CD14-positive monocyte (primary cell): ENCODE results near the gene TAS1R3. TPM values are rescaled to one million over a fixed set of nuclear protein-coding genes. Genes with fewer than 3 reads are reported as not detected.

Experiments
- DNase-seq, 3 donors: peaks; one replicate each; pipeline ENCODE4 v3.0.0-alpha.2; 2011 to 2022
- H2AFZ ChIP-seq: 2 replicates; pipeline ENCODE4 v1.6.0; 2012; ENCODE audit warnings: mild to moderate bottlenecking, low read depth, low read length, inconsistent platforms; ENCODE audit not compliant: insufficient read depth, poor library complexity, severe bottlenecking
- H3K27ac ChIP-seq, 2 donors: 1 replicate in 1 of 2; 2 replicates in 1 of 2; pipeline ENCODE4 v1.5.1; 2012 to 2013; ENCODE audit warnings: low read length in 2 of 2, control low read depth in 1 of 2, inconsistent platforms in 1 of 2, low read depth in 1 of 2, mild to moderate bottlenecking in 1 of 2
- H3K27me3 ChIP-seq, 2 donors: one replicate each; pipeline versions ENCODE4 v1.6.0 to v1.6.1; 2011 to 2013; ENCODE audit warnings: low read length in 2 of 2; ENCODE audit not compliant: control insufficient read depth in 2 of 2, insufficient read depth in 2 of 2
- H3K36me3 ChIP-seq, 2 donors: replicated peaks in 1 of 2; 1 replicate in 1 of 2; 2 replicates in 1 of 2; pipeline versions ENCODE4 v1.5.1 to v1.6.1; 2012 to 2013; ENCODE audit warnings: low read length in 2 of 2, control low read depth in 1 of 2, inconsistent platforms in 1 of 2, mild to moderate bottlenecking in 1 of 2; ENCODE audit not compliant: insufficient read depth in 2 of 2, control insufficient read depth in 1 of 2
- H3K4me1 ChIP-seq, 2 donors: 1 replicate in 1 of 2; 2 replicates in 1 of 2; pipeline versions ENCODE4 v1.5.1 to v1.6.1; 2012 to 2013; ENCODE audit warnings: low read length in 2 of 2, control low read depth in 1 of 2, inconsistent platforms in 1 of 2, mild to moderate bottlenecking in 1 of 2, moderate library complexity in 1 of 2; ENCODE audit not compliant: insufficient read depth in 2 of 2, control insufficient read depth in 1 of 2
- H3K4me2 ChIP-seq: replicated peaks from 2 replicates; pipeline ENCODE3; 2012; ENCODE audit warnings: low read length, moderate library complexity, mild to moderate bottlenecking; ENCODE audit not compliant: poor library complexity, severe bottlenecking; ENCODE audit errors: extremely low read depth
- H3K4me3 ChIP-seq, 3 experiments: fragments of 200-600 bp in 1 of 3; sonication (generic) in 1 of 3; replicated peaks in 1 of 3; 1 replicate in 2 of 3; 2 replicates in 1 of 3; pipeline ENCODE4 v1.5.1; 2011 to 2013; ENCODE audit warnings: low read length in 3 of 3, mild to moderate bottlenecking in 3 of 3, control low read depth in 2 of 3, low read depth in 2 of 3, inconsistent platforms in 1 of 3, moderate library complexity in 1 of 3
- H3K79me2 ChIP-seq: 2 replicates; pipeline ENCODE4 v1.6.0; 2012; ENCODE audit warnings: mild to moderate bottlenecking, control low read depth, inconsistent platforms, low read length, moderate library complexity; ENCODE audit not compliant: insufficient read depth
- H3K9ac ChIP-seq: 2 replicates; pipeline ENCODE4 v1.6.0; 2017; ENCODE audit warnings: low read length, mild to moderate bottlenecking; ENCODE audit not compliant: insufficient read depth, poor library complexity, severe bottlenecking
- H3K9me3 ChIP-seq, 2 donors: replicated peaks in 1 of 2; 1 replicate in 1 of 2; 2 replicates in 1 of 2; pipeline versions ENCODE4 v1.5.1 to v1.6.1; 2012 to 2013; ENCODE audit warnings: low read length in 2 of 2, control low read depth in 1 of 2; ENCODE audit not compliant: control insufficient read depth in 1 of 2, insufficient read depth in 1 of 2
- H4K20me1 ChIP-seq: 2 replicates; pipeline ENCODE4 v1.6.0; 2012; ENCODE audit warnings: mild to moderate bottlenecking, low read length, control low read depth, moderate library complexity; ENCODE audit not compliant: insufficient read depth
- H3K27ac Mint-ChIP-seq, 7 donors: one replicate each; pipeline ENCODE4 v1.8.0; 2020; ENCODE audit warnings: mild to moderate bottlenecking in 7 of 7, mixed read lengths in 7 of 7, moderate library complexity in 6 of 7, inconsistent platforms in 2 of 7
- H3K27me3 Mint-ChIP-seq, 3 donors: one replicate each; pipeline ENCODE4 v1.8.0; 2021 to 2022; ENCODE audit warnings: low read depth in 3 of 3, mild to moderate bottlenecking in 3 of 3, mixed read lengths in 3 of 3, moderate library complexity in 3 of 3, inconsistent platforms in 1 of 3
- H3K36me3 Mint-ChIP-seq, 2 donors: one replicate each; pipeline ENCODE4 v1.8.0; 2020; ENCODE audit warnings: mixed read lengths in 2 of 2, inconsistent platforms in 1 of 2, mild to moderate bottlenecking in 1 of 2
- H3K4me1 Mint-ChIP-seq: one replicate; pipeline ENCODE4 v1.8.0; 2020; ENCODE audit warnings: mild to moderate bottlenecking, mixed read lengths
- H3K4me3 Mint-ChIP-seq, 2 donors: one replicate each; pipeline ENCODE4 v1.8.0; 2020; ENCODE audit warnings: mild to moderate bottlenecking in 2 of 2, mixed read lengths in 2 of 2, moderate library complexity in 1 of 2
- H3K9me3 Mint-ChIP-seq, 7 donors: one replicate each; pipeline ENCODE4 v1.8.0; 2020 to 2022; ENCODE audit warnings: mixed read lengths in 7 of 7, mild to moderate bottlenecking in 6 of 7, moderate library complexity in 6 of 7, inconsistent platforms in 2 of 7
- WGBS: methylation state at CpG from one replicate; pipeline ENCODE4 v1.1.5; 2013; ENCODE audit warnings: missing lambda C conversion rate; ENCODE audit not compliant: insufficient coverage; 5-methylcytosine and 5-hydroxymethylcytosine counted together
- intact Hi-C, 2 donors: fragments of 100-400 bp; cut with micrococcal nuclease; formaldehyde crosslinking; loops; one replicate each; pipeline versions ENCODE4 v1.15.0 to v1.15.1; 2023
- polyA plus RNA-seq, 3 donors: library from polyadenylated mRNA; depleted of rRNA in 1 of 3; unstranded in 2 of 3; stranded (reverse) in 1 of 3; fragments of 300-500 nt in 2 of 3; fragments of >200 nt in 1 of 3; fragmentation: Illumina TruSeq in 2 of 3; gene quantifications; 1 replicate in 2 of 3; 2 replicates in 1 of 3; pipeline ENCODE4 v1.2.3, GENCODE V29; 2012 to 2021
- small RNA-seq: library from RNA; depleted of rRNA; stranded (forward); fragments of <200 nt; gene quantifications from one replicate; pipeline ENCODE3, GENCODE V24; 2012; ENCODE audit warnings: low read depth; ENCODE audit not compliant: insufficient read length
- TF ChIP-seq, protein P1 (sequence below): fragments of 200-600 bp; IDR thresholded peaks from one replicate; pipeline ENCODE4 v1.8.0; 2022; ENCODE audit warnings: antibody characterized with exemption, mild to moderate bottlenecking

TAS1R3 gene
- polyA plus RNA-seq, 3 donors = 0.45 TPM; not detected in 2

DNA sequence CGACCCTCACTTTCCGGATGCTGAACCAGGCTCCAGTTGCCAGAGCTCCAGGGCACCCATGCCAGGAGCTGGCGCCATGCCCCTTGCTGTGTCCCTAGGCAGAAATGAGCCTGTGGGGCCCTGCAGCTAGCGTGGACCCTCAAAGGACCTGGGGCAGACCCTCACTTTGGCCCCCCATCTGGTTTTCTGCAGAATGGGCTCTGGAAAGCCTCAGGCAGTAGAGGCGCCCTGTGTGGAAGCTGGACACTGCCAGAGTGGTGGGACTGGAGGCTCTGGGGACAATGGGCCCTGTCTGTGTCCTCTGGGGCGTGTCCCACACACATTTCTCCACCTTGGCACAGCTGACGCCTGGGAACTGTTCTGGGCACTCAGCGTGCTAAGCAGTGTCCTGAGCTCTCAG, 50.2 kb downstream of the TAS1R3 start:
- Histone ChIP-seq H3K9me3 (no peaks in the 10 kb centered on the region), H3K9ac (no peak overlapping the region), H3K4me2 (no peak overlapping the region), H4K20me1 (peaks cover 11% of the 10 kb centered on the region), H3K4me1 (no peaks in the 10 kb centered on the region), H3K36me3 (peaks cover 11 to 22% of the 10 kb centered on the region in 2 donors), H3K27ac (no peak overlapping the region), H3K4me3 (no peak overlapping the region), H2AFZ (no peak overlapping the region), H3K79me2 (peaks cover 6% of the 10 kb centered on the region), H3K27me3 (no peaks in the 10 kb centered on the region)
- TF ChIP-seq, protein P1, sequence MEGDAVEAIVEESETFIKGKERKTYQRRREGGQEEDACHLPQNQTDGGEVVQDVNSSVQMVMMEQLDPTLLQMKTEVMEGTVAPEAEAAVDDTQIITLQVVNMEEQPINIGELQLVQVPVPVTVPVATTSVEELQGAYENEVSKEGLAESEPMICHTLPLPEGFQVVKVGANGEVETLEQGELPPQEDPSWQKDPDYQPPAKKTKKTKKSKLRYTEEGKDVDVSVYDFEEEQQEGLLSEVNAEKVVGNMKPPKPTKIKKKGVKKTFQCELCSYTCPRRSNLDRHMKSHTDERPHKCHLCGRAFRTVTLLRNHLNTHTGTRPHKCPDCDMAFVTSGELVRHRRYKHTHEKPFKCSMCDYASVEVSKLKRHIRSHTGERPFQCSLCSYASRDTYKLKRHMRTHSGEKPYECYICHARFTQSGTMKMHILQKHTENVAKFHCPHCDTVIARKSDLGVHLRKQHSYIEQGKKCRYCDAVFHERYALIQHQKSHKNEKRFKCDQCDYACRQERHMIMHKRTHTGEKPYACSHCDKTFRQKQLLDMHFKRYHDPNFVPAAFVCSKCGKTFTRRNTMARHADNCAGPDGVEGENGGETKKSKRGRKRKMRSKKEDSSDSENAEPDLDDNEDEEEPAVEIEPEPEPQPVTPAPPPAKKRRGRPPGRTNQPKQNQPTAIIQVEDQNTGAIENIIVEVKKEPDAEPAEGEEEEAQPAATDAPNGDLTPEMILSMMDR = no peak
- intact Hi-C loops = no loop called here
- Mint-ChIP-seq H3K27me3 (peaks cover 0 to 2% (median 0%) of the 10 kb centered on the region in 3 donors), H3K27ac (no peak overlapping the region), H3K9me3 (no peaks in the 10 kb centered on the region), H3K4me1 (no peaks in the 10 kb centered on the region), H3K4me3 (no peak overlapping the region), H3K36me3 (peaks cover 13 to 19% of the 10 kb centered on the region in 2 donors)
- WGBS = 86% methylated on average over 8 of the region's 8 CpGs
- DNase-seq = no peak

Small RNA genes lying within 50 kb of the gene (small RNA-seq; reads per million reads assigned to genes)
- not detected for gene MIR6726

Other genes starting within 250 kb of the TAS1R3 start
- gene C1orf159, start 215.2 kb upstream of the TAS1R3 start, polyA plus RNA-seq = 10 to 100 TPM in 1 of 3 donors, 1 to 10 TPM in 2; 3.0 to 18.8 (median 3.3) TPM
- gene TTLL10, start 157.4 kb upstream of the TAS1R3 start, polyA plus RNA-seq = under 1 TPM in 1 of 3 donors, not detected in 2; 0.06 TPM
- gene TNFRSF18, start 124.7 kb upstream of the TAS1R3 start, polyA plus RNA-seq = not detected
- under 1 TPM in 1 of 3 donors, not detected in 2; 0.05 TPM for gene TNFRSF4, start 117.1 kb upstream of the TAS1R3 start, polyA plus RNA-seq
- gene SDF4, start 99.3 kb upstream of the TAS1R3 start, polyA plus RNA-seq = 10 to 100 TPM; 81.7 to 98.9 (median 89.0) TPM
- 1 to 10 TPM; 1.9 to 8.8 (median 7.2) TPM for gene B3GALT6, start 99.0 kb upstream of the TAS1R3 start, polyA plus RNA-seq
- gene C1QTNF12, start 84.6 kb upstream of the TAS1R3 start, polyA plus RNA-seq = 1 to 10 TPM in 1 of 3 donors, not detected in 2; 1.1 TPM
- gene UBE2J2, start 57.4 kb upstream of the TAS1R3 start, polyA plus RNA-seq = 10 to 100 TPM; 36.5 to 83.2 (median 72.1) TPM
- gene SCNN1D, start 50.8 kb upstream of the TAS1R3 start, polyA plus RNA-seq = 1 to 10 TPM in 1 of 3 donors, not detected in 2; 6.0 TPM
- 100 to 1,000 TPM in 1 of 3 donors, 1 to 10 TPM in 2; 3.5 to 132 (median 4.0) TPM for gene ACAP3, start 23.4 kb upstream of the TAS1R3 start, polyA plus RNA-seq
- gene PUSL1, start 22.7 kb upstream of the TAS1R3 start, polyA plus RNA-seq = 10 to 100 TPM; 13.8 to 27.4 (median 14.8) TPM
- 100 to 1,000 TPM in 1 of 3 donors, 10 to 100 TPM in 2; 46.2 to 154 (median 49.6) TPM for gene INTS11, start 6.6 kb upstream of the TAS1R3 start, polyA plus RNA-seq
- gene CPTP, start 6.5 kb upstream of the TAS1R3 start, polyA plus RNA-seq = 1 to 10 TPM; 6.4 to 7.7 (median 7.4) TPM
- gene DVL1, start 18.1 kb downstream of the TAS1R3 start, polyA plus RNA-seq = 10 to 100 TPM in 1 of 3 donors, under 1 TPM in 2; 0.41 to 29.8 (median 0.55) TPM
- gene MXRA8, start 27.3 kb downstream of the TAS1R3 start, polyA plus RNA-seq = not detected
- 100 to 1,000 TPM in 2 of 3 donors, 10 to 100 TPM in 1; 59.1 to 160 (median 134) TPM for gene AURKAIP1, start 43.9 kb downstream of the TAS1R3 start, polyA plus RNA-seq
- 100 to 1,000 TPM in 1 of 3 donors, 10 to 100 TPM in 1, 1 to 10 TPM in 1; 8.6 to 178 (median 10.4) TPM for gene CCNL2, start 68.1 kb downstream of the TAS1R3 start, polyA plus RNA-seq
- 100 to 1,000 TPM in 2 of 3 donors, 10 to 100 TPM in 1; 84.3 to 186 (median 156) TPM for gene MRPL20, start 76.0 kb downstream of the TAS1R3 start, polyA plus RNA-seq
- gene ANKRD65, start 90.0 kb downstream of the TAS1R3 start, polyA plus RNA-seq = under 1 TPM in 1 of 3 donors, not detected in 2; 0.04 TPM
- not detected for gene VWA1, start 104.4 kb downstream of the TAS1R3 start, polyA plus RNA-seq
- gene ATAD3C, start 118.4 kb downstream of the TAS1R3 start, polyA plus RNA-seq = not detected
- gene ATAD3B, start 140.5 kb downstream of the TAS1R3 start, polyA plus RNA-seq = 10 to 100 TPM in 1 of 3 donors, 1 to 10 TPM in 2; 2.3 to 23.3 (median 2.3) TPM
- 10 to 100 TPM in 1 of 3 donors, 1 to 10 TPM in 2; 4.1 to 14.0 (median 6.4) TPM for gene ATAD3A, start 180.9 kb downstream of the TAS1R3 start, polyA plus RNA-seq
- gene TMEM240, start 209.3 kb downstream of the TAS1R3 start, polyA plus RNA-seq = not detected
- 100 to 1,000 TPM in 2 of 3 donors, 10 to 100 TPM in 1; 88.1 to 168 (median 138) TPM for gene SSU72, start 243.6 kb downstream of the TAS1R3 start, polyA plus RNA-seq